ENCODE data around the gene SDHAF4.

GRCh38 chr6:70530023-70530422, 36.7 kb upstream of the SDHAF4 start:
- TF ChIP-seq CTCF (IDR thresholded peaks at IDR 0.05) (no peak), POLR2A (IDR thresholded peaks at IDR 0.05) (no peak)
